GM12864 (cell line): Measurements from ENCODE around the gene JAG1.

ENCODE experiments used
- DNase-seq: peaks from one replicate; pipeline ENCODE4 v3.0.0-alpha.2; 2011; ENCODE audit warnings: low read depth
- H3K4me3 ChIP-seq: 2 replicates; pipeline ENCODE4 v1.5.1; 2011; ENCODE audit warnings: mild to moderate bottlenecking, low read depth, low read length, control low read depth
- TF ChIP-seq, protein P1 (sequence below): IDR thresholded peaks from 2 replicates; pipeline ENCODE4 v1.5.1; 2011; ENCODE audit warnings: low read depth, mild to moderate bottlenecking, moderate library complexity, low read length, control low read depth, inconsistent platforms; ENCODE audit errors: missing control alignments

Gene JAG1

DNA sequence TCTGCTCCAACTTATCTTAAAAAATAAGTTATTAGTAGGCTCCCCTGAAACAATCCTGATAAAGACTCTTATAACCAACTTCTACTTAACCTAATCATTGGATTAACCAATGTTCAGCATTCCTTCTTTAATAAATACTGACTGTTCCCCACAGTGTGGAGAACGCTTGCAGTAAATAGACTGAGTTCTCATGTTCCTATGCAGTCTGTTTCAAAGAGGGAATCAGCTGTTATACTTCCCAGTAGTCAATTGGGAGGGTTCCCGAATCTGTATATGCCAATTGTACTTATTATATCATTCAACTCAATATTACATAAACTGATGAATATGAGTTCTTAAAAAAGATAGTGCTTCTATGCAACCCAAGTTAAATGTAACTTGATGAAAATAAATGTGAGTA, 9.7 kb upstream of the JAG1 start:
- no peak overlapping the region for H3K4me3 ChIP-seq
- no peak for DNase-seq
- TF ChIP-seq, protein P1, sequence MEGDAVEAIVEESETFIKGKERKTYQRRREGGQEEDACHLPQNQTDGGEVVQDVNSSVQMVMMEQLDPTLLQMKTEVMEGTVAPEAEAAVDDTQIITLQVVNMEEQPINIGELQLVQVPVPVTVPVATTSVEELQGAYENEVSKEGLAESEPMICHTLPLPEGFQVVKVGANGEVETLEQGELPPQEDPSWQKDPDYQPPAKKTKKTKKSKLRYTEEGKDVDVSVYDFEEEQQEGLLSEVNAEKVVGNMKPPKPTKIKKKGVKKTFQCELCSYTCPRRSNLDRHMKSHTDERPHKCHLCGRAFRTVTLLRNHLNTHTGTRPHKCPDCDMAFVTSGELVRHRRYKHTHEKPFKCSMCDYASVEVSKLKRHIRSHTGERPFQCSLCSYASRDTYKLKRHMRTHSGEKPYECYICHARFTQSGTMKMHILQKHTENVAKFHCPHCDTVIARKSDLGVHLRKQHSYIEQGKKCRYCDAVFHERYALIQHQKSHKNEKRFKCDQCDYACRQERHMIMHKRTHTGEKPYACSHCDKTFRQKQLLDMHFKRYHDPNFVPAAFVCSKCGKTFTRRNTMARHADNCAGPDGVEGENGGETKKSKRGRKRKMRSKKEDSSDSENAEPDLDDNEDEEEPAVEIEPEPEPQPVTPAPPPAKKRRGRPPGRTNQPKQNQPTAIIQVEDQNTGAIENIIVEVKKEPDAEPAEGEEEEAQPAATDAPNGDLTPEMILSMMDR: no peak

DNA sequence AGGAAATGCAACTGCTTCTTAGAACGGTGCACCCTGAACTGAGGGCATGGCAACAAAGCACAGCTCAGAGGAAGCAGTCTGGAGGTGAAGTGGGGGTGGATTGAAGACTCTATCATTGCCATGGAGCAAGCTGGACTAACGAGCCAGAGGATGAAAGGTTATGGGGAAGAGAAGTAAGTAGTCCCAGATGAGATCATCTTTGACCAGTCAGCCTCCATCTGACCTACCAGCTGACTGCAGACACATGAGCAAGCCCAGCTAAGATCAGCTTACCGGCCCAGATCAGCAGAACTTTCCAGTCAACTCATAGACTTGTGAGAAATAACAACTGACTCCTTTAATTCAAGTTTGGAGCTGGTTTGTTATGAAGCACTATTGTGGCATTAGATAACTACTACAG, 9.1 kb upstream of the JAG1 start:
- TF ChIP-seq, protein P1: no peak
- no peak for DNase-seq
- H3K4me3 ChIP-seq: no peak overlapping the region

DNA sequence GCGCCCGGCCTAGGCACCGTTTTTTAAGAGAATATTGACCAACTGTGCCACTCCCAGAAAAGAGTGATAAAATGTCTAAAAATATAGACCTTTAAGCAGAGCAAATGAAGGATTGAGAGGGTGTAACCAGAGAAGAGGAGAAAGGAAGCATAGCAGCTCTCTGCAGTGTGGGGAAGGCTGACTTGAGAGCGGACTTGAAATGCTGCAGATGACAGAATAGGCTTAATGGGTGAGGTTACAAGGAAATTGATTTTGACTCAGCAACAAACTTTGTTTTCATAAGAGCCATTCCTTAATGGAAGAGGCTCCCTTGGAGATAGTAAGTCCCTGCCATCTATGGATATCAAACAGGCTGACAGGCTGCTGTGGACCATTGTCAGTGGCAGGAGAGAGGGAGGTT, 7.7 kb upstream of the JAG1 start:
- H3K4me3 ChIP-seq: no peak overlapping the region
- no peak for DNase-seq
- TF ChIP-seq, protein P1: no peak

DNA sequence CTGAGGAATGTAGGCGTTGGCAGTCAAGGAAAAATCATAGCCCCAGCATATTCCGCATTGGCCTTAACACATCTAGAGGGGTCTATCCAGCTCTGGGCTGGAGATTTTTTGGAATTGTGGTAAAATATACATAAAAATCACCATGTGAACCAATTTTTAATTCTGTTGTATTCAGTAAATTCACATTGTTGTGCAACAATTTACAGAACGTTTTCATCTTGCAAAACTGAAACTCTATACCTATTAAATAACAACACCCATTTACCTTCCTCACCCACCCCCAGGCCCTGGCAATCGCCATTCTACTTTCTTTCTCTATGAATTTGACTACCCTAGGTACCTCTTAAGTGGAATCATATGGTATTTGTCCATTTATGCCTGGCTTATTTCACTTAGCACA, 6.8 kb upstream of the JAG1 start:
- H3K4me3 ChIP-seq: no peak overlapping the region
- DNase-seq: no peak
- TF ChIP-seq, protein P1: no peak

DNA sequence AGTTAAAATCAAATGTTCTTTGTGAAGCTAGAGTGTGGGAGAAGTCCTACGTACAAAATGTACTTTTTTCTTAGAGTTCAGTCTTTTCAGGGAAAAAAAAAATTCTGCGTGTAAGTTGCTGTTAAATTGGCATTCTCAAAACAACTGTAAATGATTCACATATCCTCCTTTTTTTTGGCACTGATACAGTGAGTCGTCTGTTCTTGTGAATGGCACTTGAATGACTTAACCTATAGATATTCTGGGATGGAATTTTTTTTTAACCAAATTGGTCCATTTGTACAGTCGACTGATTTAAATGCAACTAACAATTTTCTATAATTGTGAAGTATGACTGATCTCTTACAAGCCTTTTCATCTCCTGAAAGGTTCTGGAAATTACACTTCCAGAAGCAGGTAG, 5.5 kb upstream of the JAG1 start:
- H3K4me3 ChIP-seq: no peak overlapping the region
- TF ChIP-seq, protein P1: no peak
- DNase-seq: no peak

DNA sequence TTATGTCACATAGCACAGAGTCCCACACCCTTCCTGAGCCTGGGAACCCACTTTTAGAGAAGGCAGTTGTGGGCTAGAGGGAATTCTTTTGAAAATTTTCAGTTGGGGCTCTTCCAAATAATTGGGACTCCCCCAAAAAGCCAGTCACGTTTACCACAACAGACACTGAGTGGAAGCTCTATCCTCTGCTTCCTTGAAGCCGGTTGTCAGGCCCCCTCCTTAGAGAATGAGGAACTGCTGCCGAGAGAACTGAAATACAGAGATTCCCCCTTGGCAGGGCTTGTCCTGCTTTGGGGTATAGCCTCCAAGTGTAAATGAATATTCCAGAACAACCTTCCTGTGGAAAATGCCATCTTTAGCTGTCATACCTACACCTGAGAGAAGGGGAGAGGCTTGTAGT, 2.7 kb upstream of the JAG1 start:
- TF ChIP-seq, protein P1: no peak
- H3K4me3 ChIP-seq: no peak overlapping the region
- DNase-seq: no peak

DNA sequence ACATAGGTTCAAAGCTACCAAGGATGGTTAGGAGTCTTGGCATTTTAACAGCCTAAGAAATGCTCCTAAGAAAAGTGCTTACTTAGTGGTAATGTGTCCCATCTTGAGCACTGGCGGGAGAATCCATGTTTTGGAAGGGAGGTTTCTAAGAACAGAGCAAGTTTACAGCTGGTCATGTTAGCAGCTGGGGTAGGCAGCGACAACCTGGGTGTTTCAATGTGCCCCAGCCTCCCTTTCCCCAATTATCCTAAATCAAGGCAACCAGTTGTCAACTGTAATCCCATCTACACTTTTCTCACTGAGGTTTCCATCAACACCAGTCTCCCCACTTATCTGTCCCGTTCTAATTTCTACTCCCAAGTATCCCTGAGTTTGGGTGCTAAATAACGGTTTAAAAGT, 1.6 kb upstream of the JAG1 start:
- no peak for DNase-seq
- TF ChIP-seq, protein P1: no peak
- H3K4me3 ChIP-seq: no peak overlapping the region
